HepG2 (cell line): Measurements from ENCODE around the gene NOS1. TPM values are rescaled to one million over a fixed set of nuclear protein-coding genes. Genes with fewer than 3 reads are reported as not detected.

Experiments
- ATAC-seq: fragments of 200-7000 bp; cut with Tn5 transposase; 3 replicates; pipeline ENCODE4 v1.9.1; 2020; ENCODE audit warnings: mild to moderate bottlenecking, moderate library complexity
- BruUV-seq: library from RNA; stranded (reverse); fragments of 400-500 nt; replicated peaks from 2 replicates; lab custom pipeline; 2021; lab: Mats Ljungman, UMichigan
- CTCF ChIA-PET: fragments of 300-600 bp; formaldehyde crosslinking; extraction: SDS; loops from one replicate; lab custom pipeline; 2021; ENCODE audit warnings: low total read pairs, inconsistent platforms, low intra/inter-chr PET ratio; lab: Yijun Ruan, JAX
- POLR2A ChIA-PET: fragments of 350-600 bp; sonication (Branson Sonifier 250); formaldehyde crosslinking; loops from one replicate; lab custom pipeline; 2020; ENCODE audit warnings: antibody characterized with exemption, inconsistent platforms; lab: Yijun Ruan, JAX
- DNase-seq: peaks from one replicate; pipeline ENCODE4 v3.0.0-alpha.2; 2015; ENCODE audit warnings: low spot score
- FAIRE-seq: peaks from 3 replicates; lab custom pipeline; 2011; peaks lifted over from hg19 to GRCh38; lab: Jason Lieb, UNC
- H2AFZ ChIP-seq: one replicate; pipeline ENCODE4 v1.6.1; 2011; ENCODE audit warnings: low read length, inconsistent platforms
- H3K27ac ChIP-seq: fragments of 300-600 bp; 3 replicates; pipeline ENCODE4 v1.8.0; 2011; ENCODE audit warnings: mixed run types, mild to moderate bottlenecking, mixed read lengths, low read length, inconsistent platforms; ENCODE audit not compliant: insufficient read depth; ENCODE audit errors: extremely low read length
- H3K27me3 ChIP-seq, 2 experiments: fragments of 200-600 bp in 1 of 2; 2 replicates in 1 of 2; 3 replicates in 1 of 2; pipeline versions ENCODE4 v1.6.0 to v1.8.0; 2011; ENCODE audit warnings: low read length in 2 of 2, mild to moderate bottlenecking in 2 of 2, moderate library complexity in 2 of 2, inconsistent platforms in 1 of 2; ENCODE audit not compliant: insufficient read depth in 2 of 2, control insufficient read depth in 1 of 2
- H3K36me3 ChIP-seq, 2 experiments: fragments of 200-600 bp in 1 of 2; replicated peaks in 1 of 2; 2 replicates in 1 of 2; 3 replicates in 1 of 2; pipeline versions ENCODE4 v1.5.1 to v1.8.0; 2011; ENCODE audit warnings: low read length in 2 of 2, inconsistent platforms in 1 of 2; ENCODE audit not compliant: insufficient read depth in 2 of 2, control insufficient read depth in 1 of 2
- H3K4me1 ChIP-seq: 2 replicates; pipeline ENCODE4 v1.5.1; 2012; ENCODE audit warnings: low read length, inconsistent platforms; ENCODE audit not compliant: insufficient read depth
- H3K4me2 ChIP-seq: 2 replicates; pipeline ENCODE4 v1.6.0; 2011; ENCODE audit warnings: low read depth, low read length, inconsistent platforms
- H3K4me3 ChIP-seq, 3 experiments: fragments of 200-600 bp in 1 of 3; sonication (generic), shearing (Covaris generic) in 1 of 3; replicated peaks in 1 of 3; 2 replicates each; pipeline ENCODE4 v1.5.1; 2011 to 2016; ENCODE audit warnings: low read length in 3 of 3, inconsistent platforms in 2 of 3, low read depth in 2 of 3, mild to moderate bottlenecking in 2 of 3, control low read depth in 1 of 3, mixed read lengths in 1 of 3; ENCODE audit not compliant: insufficient read depth in 1 of 3
- H3K79me2 ChIP-seq: one replicate; pipeline ENCODE4 v1.6.1; 2011; ENCODE audit warnings: low read length, inconsistent platforms; ENCODE audit not compliant: insufficient read depth
- H3K9ac ChIP-seq: 2 replicates; pipeline ENCODE4 v1.6.0; 2011; ENCODE audit warnings: mild to moderate bottlenecking, low read depth, low read length, inconsistent platforms; ENCODE audit not compliant: insufficient read depth
- H3K9me3 ChIP-seq: 2 replicates; pipeline ENCODE4 v1.5.1; 2012; ENCODE audit warnings: mild to moderate bottlenecking, low read length
- H4K20me1 ChIP-seq: 2 replicates; pipeline ENCODE4 v1.6.0; 2011; ENCODE audit warnings: inconsistent platforms, mild to moderate bottlenecking, low read length, moderate library complexity; ENCODE audit not compliant: insufficient read depth
- BORCS8-MEF2B ChIP-seq: sonication (generic); formaldehyde crosslinking; IDR thresholded peaks from 2 replicates; pipeline ENCODE4 v1.8.0; 2022; ENCODE audit warnings: mild to moderate bottlenecking, missing genetic modification reagents
- KDM2A ChIP-seq: sonication (generic); formaldehyde crosslinking; IDR thresholded peaks from 2 replicates; pipeline ENCODE4 v1.4.0; 2020; ENCODE audit warnings: low read depth, missing genetic modification reagents, borderline replicate concordance
- MTA1 ChIP-seq: sonication (generic); formaldehyde crosslinking; IDR thresholded peaks from 2 replicates; pipeline ENCODE4 v1.4.0; 2020; ENCODE audit warnings: missing genetic modification reagents, mild to moderate bottlenecking, borderline replicate concordance
- NCOA2 ChIP-seq: sonication (generic); formaldehyde crosslinking; IDR thresholded peaks from 2 replicates; pipeline ENCODE4 v1.8.0; 2022; ENCODE audit warnings: inconsistent platforms
- NFE2L1 ChIP-seq: sonication (generic); formaldehyde crosslinking; IDR thresholded peaks from 2 replicates; pipeline ENCODE4 v1.4.0; 2020; ENCODE audit warnings: missing genetic modification reagents, mild to moderate bottlenecking, borderline replicate concordance
- TEAD3 ChIP-seq: optimal IDR thresholded peaks from 2 replicates; pipeline ENCODE3; 2016; ENCODE audit warnings: borderline replicate concordance
- TRIM22 ChIP-seq: fragments of 450-650 bp; IDR thresholded peaks from 2 replicates; pipeline ENCODE4 v1.6.1; 2017
- ZKSCAN8 ChIP-seq: IDR thresholded peaks from 2 replicates; pipeline ENCODE4 v1.6.1; 2016; ENCODE audit warnings: borderline replicate concordance, missing genetic modification reagents, missing compliant biosample characterization
- ZNF234 ChIP-seq: sonication (generic); formaldehyde crosslinking; conservative IDR thresholded peaks from 2 replicates; pipeline ENCODE4 v1.5.1; 2020; ENCODE audit warnings: mild to moderate bottlenecking, missing genetic modification reagents
- ZNF563 ChIP-seq: sonication (generic); formaldehyde crosslinking; IDR thresholded peaks from 2 replicates; pipeline ENCODE4 v1.8.0; 2022; ENCODE audit warnings: mild to moderate bottlenecking, moderate library complexity, missing genetic modification reagents
- ZNF691 ChIP-seq: sonication (generic); formaldehyde crosslinking; IDR thresholded peaks from 2 replicates; pipeline ENCODE4 v1.4.0; 2020; ENCODE audit warnings: missing genetic modification reagents, low read depth, mild to moderate bottlenecking, borderline replicate concordance
- WGBS: methylation state at CpG from one replicate; pipeline ENCODE4 v1.1.6; 2017; ENCODE audit warnings: low lambda C conversion rate; 5-methylcytosine and 5-hydroxymethylcytosine counted together
- in situ Hi-C: cut with HindIII; loops from 2 replicates; pipeline ENCODE4 v1.10.0; 2017; ENCODE audit warnings: low pct_unique_long_range_greater_than_20kb; ENCODE audit not compliant: extremely low pct_ligation_motif_present
- intact Hi-C: fragments of 100-400 bp; cut with micrococcal nuclease; formaldehyde crosslinking; loops from one replicate; pipeline ENCODE4 v1.10.0; 2022; ENCODE audit not compliant: unreplicated experiment
- polyA plus RNA-seq, 8 experiments: library from polyadenylated mRNA; depleted of rRNA in 3 of 8; stranded (reverse) in 7 of 8; unstranded in 1 of 8; fragments of >200 nt; fragmentation: Illumina TruSeq in 4 of 8; extraction: Trizol in 4 of 8; gene quantifications; 2 replicates each; pipeline versions ENCODE4 v1.2.1 to v1.2.3, GENCODE V29; 2011 to 2016; ENCODE audit warnings: low read depth in 4 of 8, missing spikeins in 1 of 8, mixed read lengths in 1 of 8; ENCODE audit not compliant: insufficient read depth in 1 of 8
- total RNA-seq, 5 experiments: library from RNA; depleted of rRNA; stranded (reverse); fragments of >200 nt; fragmentation: Illumina TruSeq; extraction: Trizol; gene quantifications; 2 replicates each; pipeline ENCODE4 v1.2.3, GENCODE V29; 2016; ENCODE audit warnings: low read depth in 1 of 5

The NOS1 gene
- total and polyA plus RNA-seq, 2 of the 13 experiments (the other 11 are each of a cell fraction or from before 2014, with no cell fraction given) = not detected

DNA sequence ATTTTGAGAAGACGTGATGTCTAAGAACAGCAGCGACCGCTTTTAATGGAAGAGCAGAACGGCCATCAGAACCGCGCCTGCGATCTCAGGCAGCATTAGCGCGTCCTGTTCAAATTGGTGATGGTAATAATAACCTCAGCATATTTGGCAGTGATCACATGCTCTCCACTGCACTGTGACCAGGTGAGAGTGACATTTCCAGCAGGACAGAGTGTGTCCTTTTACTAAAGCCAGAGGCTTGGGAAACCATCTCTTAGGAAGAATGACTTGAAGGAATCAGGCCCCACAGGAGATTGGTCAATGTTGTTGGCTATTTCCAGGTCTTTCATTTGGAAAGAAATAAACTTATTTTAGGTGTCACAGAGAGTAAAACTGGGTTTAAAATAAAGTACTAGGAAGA, 119.7 kb downstream of the NOS1 start:
- no peak for TF ChIP-seq NCOA2 (CRISPR knock-in tag)
- no peak for TF ChIP-seq ZNF691 (CRISPR knock-in tag)
- TF ChIP-seq TEAD3 (CRISPR knock-in tag) = no peak
- TF ChIP-seq ZKSCAN8 (CRISPR knock-in tag) = no peak
- TF ChIP-seq KDM2A (CRISPR knock-in tag) = no peak
- TF ChIP-seq ZNF563 (CRISPR knock-in tag) = no peak
- no peak for TF ChIP-seq MTA1 (CRISPR knock-in tag)
- TF ChIP-seq ZNF234 (CRISPR knock-in tag) = no peak
- TF ChIP-seq TRIM22 = no peak
- no peak for TF ChIP-seq BORCS8-MEF2B (CRISPR knock-in tag)
- TF ChIP-seq NFE2L1 (CRISPR knock-in tag) = no peak
- TF ChIP-seq, all 625 proteins: peak for 0
- DNase-seq (no peak), ATAC-seq (no peak), FAIRE-seq (no peak)
- WGBS = 80% methylated on average over 9 of the region's 9 CpGs
- Histone ChIP-seq H3K79me2 (no peaks in the 10 kb centered on the region), H3K4me1 (no peaks in the 10 kb centered on the region), H3K27me3 (peaks cover 0 to 12% of the 10 kb centered on the region in 2 experiments; a peak in 3 of 5 replicates), H3K27ac (no peak overlapping the region), H3K36me3 (no peaks in the 10 kb centered on the region), H2AFZ (no peak overlapping the region), H3K4me2 (no peak overlapping the region), H3K9ac (no peak overlapping the region), H3K9me3 (no peaks in the 10 kb centered on the region), H4K20me1 (no peaks in the 10 kb centered on the region), H3K4me3 (no peak overlapping the region)
- BruUV-seq = no TSS peak
- in situ Hi-C loops = no loop called here
- ChIA-PET CTCF (no interaction called here), POLR2A (no interaction called here)
- intact Hi-C loops = no loop called here
